AG04450 (cell line): ENCODE results near the gene PLEKHH1. TPM values are rescaled to one million over a fixed set of nuclear protein-coding genes. Genes with fewer than 3 reads are reported as not detected.

Experiments
- CTCF ChIA-PET: fragments of 300-600, 350-600 bp; formaldehyde crosslinking; extraction: SDS; loops from one replicate; lab custom pipeline; 2022; ENCODE audit warnings: antibody characterized with exemption, inconsistent platforms; lab: Charles Lee
- POLR2A ChIA-PET: fragments of 350-600 bp; formaldehyde crosslinking; extraction: SDS; loops from one replicate; lab custom pipeline; 2021; ENCODE audit warnings: antibody characterized with exemption, inconsistent platforms; lab: Yijun Ruan, JAX
- DNase-seq: peaks from one replicate; pipeline ENCODE4 v3.0.0-alpha.2; 2011; ENCODE audit warnings: low read depth, low spot score
- H3K27ac ChIP-seq: one replicate; pipeline ENCODE4 v1.5.1; 2012; ENCODE audit warnings: low read depth, low read length, control low read depth
- H3K27me3 ChIP-seq: one replicate; pipeline ENCODE4 v1.6.0; 2012; ENCODE audit warnings: low read length; ENCODE audit not compliant: control insufficient read depth, insufficient read depth
- H3K4me3 ChIP-seq: 2 replicates; pipeline ENCODE4 v1.5.1; 2011; ENCODE audit warnings: mild to moderate bottlenecking, low read depth, low read length, control low read depth
- H3K9me3 ChIP-seq: 2 replicates; pipeline ENCODE4 v1.5.1; 2012; ENCODE audit warnings: low read length; ENCODE audit not compliant: control insufficient read depth, insufficient read depth
- CTCF ChIP-seq: IDR thresholded peaks from 2 replicates; pipeline ENCODE4 v1.5.1; 2011; ENCODE audit warnings: low read depth, low read length, control low read depth, inconsistent platforms
- polyA plus RNA-seq: library from polyadenylated mRNA; depleted of rRNA; stranded (reverse); fragments of >200 nt; gene quantifications from 2 replicates; pipeline ENCODE4 v1.2.3, GENCODE V29; 2011; rRNA removed
- small RNA-seq: library from RNA; depleted of rRNA; stranded (forward); fragments of <200 nt; gene quantifications from one replicate; pipeline ENCODE3, GENCODE V24; 2012; ENCODE audit warnings: low read depth; ENCODE audit not compliant: insufficient read length

The PLEKHH1 gene
- polyA plus RNA-seq, 1 experiment, result 0.19 TPM

- Histone ChIP-seq H3K4me3 (no peak overlapping the region), H3K9me3 (no peaks in the 10 kb centered on the region), H3K27ac (no peak overlapping the region), H3K27me3 (no peaks in the 10 kb centered on the region)
- no peak for DNase-seq
- ChIA-PET CTCF (no interaction called here), POLR2A (no interaction called here)
- no peak for TF ChIP-seq CTCF
Observed at GRCh38 chr14:67638642-67639041, 105.6 kb downstream of the PLEKHH1 start.

Small RNA genes lying within 50 kb of the gene (small RNA-seq; reads per million reads assigned to genes)
- gene AL132640.3, result not detected
- not detected for gene RF00019

Other genes starting within 250 kb of the PLEKHH1 start
- 86.4 and 107 TPM in 2 replicates for gene ATP6V1D, start 173.5 kb upstream of the PLEKHH1 start, polyA plus RNA-seq
- gene EIF2S1, start 173.0 kb upstream of the PLEKHH1 start, polyA plus RNA-seq, result 105 and 149 TPM in 2 replicates
- gene PLEK2, start 121.1 kb upstream of the PLEKHH1 start, polyA plus RNA-seq, result 1.5 and 1.6 TPM in 2 replicates
- gene TMEM229B, start 44.6 kb upstream of the PLEKHH1 start, polyA plus RNA-seq, result 0.05 and 0.07 TPM in 2 replicates
- 16.0 and 17.6 TPM in 2 replicates for gene PIGH, start 67.0 kb downstream of the PLEKHH1 start, polyA plus RNA-seq
- 2.6 TPM in 2 replicates for gene ARG2, start 86.6 kb downstream of the PLEKHH1 start, polyA plus RNA-seq
- 110 and 127 TPM in 2 replicates for gene VTI1B, start 141.3 kb downstream of the PLEKHH1 start, polyA plus RNA-seq
- gene RDH11, start 162.5 kb downstream of the PLEKHH1 start, polyA plus RNA-seq, result 101 and 109 TPM in 2 replicates
- not detected in 2 replicates for gene RDH12, start 168.6 kb downstream of the PLEKHH1 start, polyA plus RNA-seq